Measurements from ENCODE around the gene SLC12A8. TPM values are rescaled to one million over a fixed set of nuclear protein-coding genes. Genes with fewer than 3 reads are reported as not detected.

The SLC12A8 gene
- total RNA-seq, 4 donors from 2014 or later, result 0.26 to 4.7 (median 0.58) TPM; not detected in 1

DNA sequence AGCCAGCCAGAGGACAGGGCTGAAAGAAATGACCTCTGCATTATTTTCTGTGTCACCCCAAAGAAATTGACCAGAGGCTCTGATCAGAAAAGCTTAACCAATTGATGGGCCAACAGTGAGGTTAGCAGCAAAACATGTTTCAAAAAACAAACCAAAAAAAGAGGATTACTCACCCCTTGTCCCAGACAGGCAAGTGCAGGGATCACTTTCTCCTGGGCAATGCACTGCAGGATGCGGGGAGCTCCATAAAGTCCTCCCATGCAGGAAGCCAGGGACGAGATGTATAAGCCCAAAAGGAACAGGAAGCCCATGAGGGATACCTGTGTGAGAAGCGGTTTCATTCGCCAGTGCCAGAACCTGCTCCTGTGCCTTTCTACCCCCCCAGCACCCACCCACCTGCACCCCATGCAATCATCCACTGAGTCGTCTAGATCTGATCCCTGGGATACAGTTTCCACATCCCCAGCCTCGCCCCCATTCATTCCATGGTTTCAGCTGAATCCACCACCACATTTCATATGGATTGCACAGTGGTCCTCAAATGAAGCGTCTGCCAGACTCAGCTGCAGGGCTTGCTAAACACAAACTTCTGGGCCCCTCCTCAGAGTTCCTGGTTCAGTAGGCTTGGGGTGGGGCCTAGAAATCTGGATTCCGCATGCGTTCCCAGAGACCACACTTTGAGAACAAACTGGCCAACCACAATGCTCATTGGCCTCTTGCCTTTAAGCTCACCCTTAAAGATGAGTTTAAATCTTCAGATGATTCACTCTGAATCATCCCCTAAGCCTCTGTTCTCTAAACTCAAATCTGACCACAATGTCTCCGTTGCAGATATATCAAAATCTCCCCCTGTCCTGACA, 102.3 kb downstream of the SLC12A8 start:
- TF ChIP-seq, protein P1, sequence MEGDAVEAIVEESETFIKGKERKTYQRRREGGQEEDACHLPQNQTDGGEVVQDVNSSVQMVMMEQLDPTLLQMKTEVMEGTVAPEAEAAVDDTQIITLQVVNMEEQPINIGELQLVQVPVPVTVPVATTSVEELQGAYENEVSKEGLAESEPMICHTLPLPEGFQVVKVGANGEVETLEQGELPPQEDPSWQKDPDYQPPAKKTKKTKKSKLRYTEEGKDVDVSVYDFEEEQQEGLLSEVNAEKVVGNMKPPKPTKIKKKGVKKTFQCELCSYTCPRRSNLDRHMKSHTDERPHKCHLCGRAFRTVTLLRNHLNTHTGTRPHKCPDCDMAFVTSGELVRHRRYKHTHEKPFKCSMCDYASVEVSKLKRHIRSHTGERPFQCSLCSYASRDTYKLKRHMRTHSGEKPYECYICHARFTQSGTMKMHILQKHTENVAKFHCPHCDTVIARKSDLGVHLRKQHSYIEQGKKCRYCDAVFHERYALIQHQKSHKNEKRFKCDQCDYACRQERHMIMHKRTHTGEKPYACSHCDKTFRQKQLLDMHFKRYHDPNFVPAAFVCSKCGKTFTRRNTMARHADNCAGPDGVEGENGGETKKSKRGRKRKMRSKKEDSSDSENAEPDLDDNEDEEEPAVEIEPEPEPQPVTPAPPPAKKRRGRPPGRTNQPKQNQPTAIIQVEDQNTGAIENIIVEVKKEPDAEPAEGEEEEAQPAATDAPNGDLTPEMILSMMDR (IDR thresholded peaks at IDR 0.05), result no peak
- no peak for TF ChIP-seq POLR2A (IDR thresholded peaks at IDR 0.05)
- Histone ChIP-seq H3K4me1 (no peaks in the 10 kb centered on the region), H3K4me3 (no peak overlapping the region), H3K27me3 (no peaks in the 10 kb centered on the region), H3K27ac (no peak overlapping the region), H3K9me3 (no peaks in the 10 kb centered on the region), H3K36me3 (no peaks in the 10 kb centered on the region)
- DNase-seq, result no peak
- intact Hi-C loops (cut with DNase I; ENCODE audit: low total_unique reads), result no loop called here

DNA sequence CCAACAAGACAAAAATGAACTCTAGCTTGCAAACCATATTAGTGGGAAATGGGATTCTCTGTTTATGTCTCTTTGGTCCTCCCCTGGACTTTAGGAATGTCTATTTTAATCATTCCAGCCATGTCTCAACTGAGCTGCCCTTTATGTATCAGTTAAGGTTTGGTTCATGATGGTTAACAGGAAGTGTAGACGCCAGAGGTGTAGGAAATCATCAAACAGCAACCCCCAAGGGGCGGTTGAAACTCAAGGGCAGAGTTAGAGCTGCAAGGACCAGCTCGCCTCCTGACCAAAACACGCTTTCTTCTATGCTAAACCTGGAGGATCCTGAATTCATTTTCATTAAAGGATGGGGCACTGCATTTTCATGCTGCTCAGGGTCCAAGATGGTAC, 103.0 kb downstream of the SLC12A8 start:
- no peak for TF ChIP-seq POLR2A (IDR thresholded peaks at IDR 0.05)
- TF ChIP-seq, protein P1 (IDR thresholded peaks at IDR 0.05), result no peak
- DNase-seq, result no peak
- intact Hi-C loops (cut with DNase I; ENCODE audit: low total_unique reads), result no loop called here
- H3K27ac ChIP-seq, result no peak overlapping the region
- no peaks in the 10 kb centered on the region for H3K4me1 ChIP-seq
- H3K36me3 ChIP-seq, result no peaks in the 10 kb centered on the region
- H3K9me3 ChIP-seq, result no peaks in the 10 kb centered on the region
- no peak overlapping the region for H3K4me3 ChIP-seq
- H3K27me3 ChIP-seq, result no peaks in the 10 kb centered on the region

DNA sequence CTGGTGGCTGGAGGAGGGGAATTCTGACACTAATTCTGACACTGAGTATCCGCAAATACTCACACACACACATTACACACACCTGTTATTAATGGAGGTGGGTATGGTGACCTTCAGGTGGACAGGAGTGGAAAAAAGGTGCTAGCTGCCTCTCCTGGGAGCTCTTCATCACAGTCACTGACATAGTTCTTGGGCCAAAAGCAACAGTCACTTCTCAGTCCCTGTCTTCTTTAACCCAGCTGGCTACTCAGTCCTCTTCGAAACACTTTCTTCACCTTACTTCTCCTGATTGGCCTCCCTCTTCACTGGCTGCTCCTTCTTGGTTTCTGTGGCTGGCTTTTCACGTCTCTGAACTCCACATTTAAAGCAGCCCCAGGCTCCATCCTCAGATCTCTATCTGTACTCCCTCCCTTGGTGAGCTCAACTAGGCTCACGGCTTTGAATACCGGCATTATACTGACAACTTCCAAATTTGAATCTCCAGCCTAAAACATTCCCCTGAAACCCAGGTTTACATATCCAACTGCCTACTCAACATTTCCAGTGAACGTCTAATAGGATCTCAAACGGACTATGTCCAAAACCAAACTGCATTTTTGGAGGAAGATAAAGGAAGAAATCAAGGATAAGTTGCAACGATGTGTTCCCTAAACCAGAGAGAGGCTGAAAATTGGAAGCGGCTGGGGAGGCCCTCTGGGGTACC, 103.6 kb downstream of the SLC12A8 start:
- H3K4me3 ChIP-seq, result no peak overlapping the region
- intact Hi-C loops (cut with DNase I; ENCODE audit: low total_unique reads), result no loop called here
- no peaks in the 10 kb centered on the region for H3K36me3 ChIP-seq
- no peak for DNase-seq
- H3K27me3 ChIP-seq, result no peaks in the 10 kb centered on the region
- no peak overlapping the region for H3K27ac ChIP-seq
- no peaks in the 10 kb centered on the region for H3K4me1 ChIP-seq
- TF ChIP-seq, protein P1 (IDR thresholded peaks at IDR 0.05), result no peak
- no peak for TF ChIP-seq POLR2A (IDR thresholded peaks at IDR 0.05)
- H3K9me3 ChIP-seq, result no peaks in the 10 kb centered on the region

DNA sequence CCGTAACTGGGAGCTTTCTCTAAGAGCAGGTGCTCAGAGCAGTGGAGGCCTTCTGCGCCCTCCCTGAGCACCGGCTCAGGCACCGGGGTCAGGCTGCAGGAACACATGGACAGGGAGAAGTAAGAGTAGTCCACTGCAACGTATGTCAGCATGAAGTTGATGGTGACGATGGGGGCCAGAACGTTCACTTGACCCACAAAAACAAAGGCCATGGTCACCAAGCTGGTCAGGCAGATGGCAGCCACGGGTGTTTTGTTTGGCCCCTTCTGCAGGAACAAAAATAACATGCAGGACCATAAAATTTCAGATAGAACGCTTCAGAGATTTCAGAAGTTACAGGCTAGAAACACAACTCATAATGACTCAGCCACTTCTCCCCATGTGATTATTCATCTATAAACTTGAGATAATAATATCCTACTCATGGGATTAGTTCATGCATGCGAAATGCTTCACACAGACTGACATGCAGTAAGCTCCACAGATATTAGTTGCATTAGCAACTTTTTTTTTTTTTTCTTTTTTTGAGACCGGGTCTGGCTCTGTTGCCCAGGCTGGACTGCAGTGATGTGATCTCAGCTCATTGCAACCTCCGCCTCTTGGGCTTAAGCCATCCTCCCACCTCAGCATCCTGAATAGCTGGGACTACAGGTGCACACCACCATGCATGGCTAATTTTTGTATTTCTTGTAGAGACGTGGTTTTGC, 104.5 kb downstream of the SLC12A8 start:
- H3K27me3 ChIP-seq, result no peaks in the 10 kb centered on the region
- TF ChIP-seq POLR2A (IDR thresholded peaks at IDR 0.05), result no peak
- TF ChIP-seq, protein P1 (IDR thresholded peaks at IDR 0.05), result no peak
- no peak overlapping the region for H3K27ac ChIP-seq
- DNase-seq, result no peak
- H3K4me3 ChIP-seq, result no peak overlapping the region
- no peaks in the 10 kb centered on the region for H3K4me1 ChIP-seq
- no peaks in the 10 kb centered on the region for H3K36me3 ChIP-seq
- H3K9me3 ChIP-seq, result no peaks in the 10 kb centered on the region
- intact Hi-C loops (cut with DNase I; ENCODE audit: low total_unique reads), result no loop called here
